Subcutaneous adipose tissue (tissue), 4 donors: Measurements from ENCODE around the gene RNF112. TPM values are rescaled to one million over a fixed set of nuclear protein-coding genes. Genes with fewer than 3 reads are reported as not detected.

ENCODE experiments used
- CTCF ChIP-seq: fragments of 450-650 bp; IDR thresholded peaks from one replicate; pipeline ENCODE4 v1.5.1; 2016; ENCODE audit warnings: low read depth, mild to moderate bottlenecking, control low read depth, antibody characterized with exemption, moderate library complexity
- total RNA-seq, 4 donors: library from RNA; depleted of rRNA; stranded (reverse); fragments of >200 nt; gene quantifications; one replicate each; pipeline ENCODE4 v1.1.0, GENCODE V29; 2016

Gene RNF112
- total RNA-seq, 4 donors from 2014 or later, result 0.68 to 7.5 (median 1.0) TPM

- TF ChIP-seq CTCF, result no peak
Measured at GRCh38 chr17:19412984-19413383, 2.0 kb downstream of the RNF112 start.

GRCh38 chr17:19413761-19414160 lies 2.7 kb downstream of the RNF112 start:
- TF ChIP-seq CTCF, result no peak

- TF ChIP-seq CTCF, result no peak
Measured at GRCh38 chr17:19414396-19415280, 3.6 kb downstream of the RNF112 start.

- no peak for TF ChIP-seq CTCF
Measured at GRCh38 chr17:19415311-19415710, 4.3 kb downstream of the RNF112 start.

GRCh38 chr17:19415806-19416775 lies 5.1 kb downstream of the RNF112 start:
- no peak for TF ChIP-seq CTCF

GRCh38 chr17:19417611-19418010 lies 6.6 kb downstream of the RNF112 start:
- no peak for TF ChIP-seq CTCF
